Glomerular endothelial cell (primary cell): ENCODE results near the gene KIAA0040. TPM values are rescaled to one million over a fixed set of nuclear protein-coding genes. Genes with fewer than 3 reads are reported as not detected.
"Not testable (repeated sequence)": the region's sequence is repeated elsewhere in the genome, so short reads cannot be mapped to it uniquely, and the experiment has no call there.

Experiments
- DNase-seq: peaks from one replicate; pipeline ENCODE4 v3.0.0-alpha.2; 2011; ENCODE audit warnings: low read depth, low spot score; ENCODE audit errors: extremely low read depth
- total RNA-seq: library from RNA; depleted of rRNA; stranded (reverse); fragments of >200 nt; gene quantifications from 2 replicates; pipeline ENCODE4 v1.2.3, GENCODE V29; 2015

The KIAA0040 gene
- total RNA-seq, 1 donor from 2014 or later: 18.6 TPM

- DNase-seq: not testable (repeated sequence)
Observed at GRCh38 chr1:175108331-175108820, 84.2 kb downstream of the KIAA0040 start.

Other genes with a start within 250 kb of the KIAA0040 start
- gene CACYBP, start 192.8 kb downstream of the KIAA0040 start, total RNA-seq: 76.7 and 82.1 TPM in 2 replicates
- gene MRPS14, start 169.4 kb downstream of the KIAA0040 start, total RNA-seq: 14.9 and 15.1 TPM in 2 replicates
- gene TNN, start 124.9 kb downstream of the KIAA0040 start, total RNA-seq: 0.06 and 0.10 TPM in 2 replicates